HL-60 (cell line): Measurements from ENCODE around the gene ZDHHC16.

Experiments used
- DNase-seq, 2 experiments: peaks; one replicate each; pipeline ENCODE4 v3.0.0-alpha.2; 2010 to 2020; ENCODE audit warnings: low read depth in 1 of 2, low spot score in 1 of 2
- H3K27ac ChIP-seq: fragments of 250-450 bp; sonication (Bioruptor Pico); replicated peaks from 2 replicates; pipeline ENCODE4 v1.5.1; 2020; ENCODE audit warnings: mild to moderate bottlenecking, moderate library complexity
- H3K27me3 ChIP-seq: fragments of 250-450 bp; sonication (Bioruptor Pico); 2 replicates; pipeline ENCODE4 v1.5.1; 2021; ENCODE audit warnings: mild to moderate bottlenecking, moderate library complexity; ENCODE audit not compliant: insufficient read depth, poor library complexity, severe bottlenecking
- H3K4me3 ChIP-seq: replicated peaks from 2 replicates; pipeline ENCODE4 v1.5.1; 2011; ENCODE audit warnings: mild to moderate bottlenecking, control low read depth, low read length; ENCODE audit not compliant: insufficient read depth
- GABPA ChIP-seq: IDR thresholded peaks from 2 replicates; pipeline ENCODE4 v1.6.1; 2012; ENCODE audit warnings: low read depth
- POLR2AphosphoS5 ChIP-seq: IDR thresholded peaks from 2 replicates; pipeline ENCODE4 v1.6.1; 2012; ENCODE audit warnings: low read depth
- SPI1 ChIP-seq: IDR thresholded peaks from 2 replicates; pipeline ENCODE4 v1.6.1; 2012; ENCODE audit warnings: low read depth, mild to moderate bottlenecking, borderline replicate concordance
- TF ChIP-seq, protein P1 (sequence below): IDR thresholded peaks from 2 replicates; pipeline ENCODE4 v1.6.1; 2012; ENCODE audit warnings: low read depth; ENCODE audit not compliant: insufficient replicate concordance
- TF ChIP-seq, protein P2 (sequence below): IDR thresholded peaks from one replicate; pipeline ENCODE4 v1.5.1; 2011; ENCODE audit warnings: low read length, control low read depth, inconsistent platforms; ENCODE audit not compliant: insufficient read depth

ZDHHC16 gene

DNA sequence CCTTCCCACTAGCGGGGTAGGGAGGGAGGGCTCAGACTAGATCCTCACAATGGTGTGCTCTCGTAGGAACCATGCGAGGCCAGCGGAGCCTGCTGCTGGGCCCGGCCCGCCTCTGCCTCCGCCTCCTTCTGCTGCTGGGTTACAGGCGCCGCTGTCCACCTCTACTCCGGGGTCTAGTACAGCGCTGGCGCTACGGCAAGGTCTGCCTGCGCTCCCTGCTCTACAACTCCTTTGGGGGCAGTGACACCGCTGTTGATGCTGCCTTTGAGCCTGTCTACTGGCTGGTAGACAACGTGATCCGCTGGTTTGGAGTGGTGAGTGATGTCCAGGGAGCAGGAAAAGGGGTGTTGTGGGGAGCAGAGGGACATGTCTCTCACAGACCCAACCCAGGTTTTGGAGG lies 5.6 kb downstream of the ZDHHC16 start:
- Histone ChIP-seq H3K27me3 (no peaks in the 10 kb centered on the region), H3K27ac (no peak overlapping the region), H3K4me3 (no peak overlapping the region)
- DNase-seq = no peak
- TF ChIP-seq GABPA (no peak), SPI1 (no peak), POLR2AphosphoS5 (no peak)
- TF ChIP-seq, protein P1, sequence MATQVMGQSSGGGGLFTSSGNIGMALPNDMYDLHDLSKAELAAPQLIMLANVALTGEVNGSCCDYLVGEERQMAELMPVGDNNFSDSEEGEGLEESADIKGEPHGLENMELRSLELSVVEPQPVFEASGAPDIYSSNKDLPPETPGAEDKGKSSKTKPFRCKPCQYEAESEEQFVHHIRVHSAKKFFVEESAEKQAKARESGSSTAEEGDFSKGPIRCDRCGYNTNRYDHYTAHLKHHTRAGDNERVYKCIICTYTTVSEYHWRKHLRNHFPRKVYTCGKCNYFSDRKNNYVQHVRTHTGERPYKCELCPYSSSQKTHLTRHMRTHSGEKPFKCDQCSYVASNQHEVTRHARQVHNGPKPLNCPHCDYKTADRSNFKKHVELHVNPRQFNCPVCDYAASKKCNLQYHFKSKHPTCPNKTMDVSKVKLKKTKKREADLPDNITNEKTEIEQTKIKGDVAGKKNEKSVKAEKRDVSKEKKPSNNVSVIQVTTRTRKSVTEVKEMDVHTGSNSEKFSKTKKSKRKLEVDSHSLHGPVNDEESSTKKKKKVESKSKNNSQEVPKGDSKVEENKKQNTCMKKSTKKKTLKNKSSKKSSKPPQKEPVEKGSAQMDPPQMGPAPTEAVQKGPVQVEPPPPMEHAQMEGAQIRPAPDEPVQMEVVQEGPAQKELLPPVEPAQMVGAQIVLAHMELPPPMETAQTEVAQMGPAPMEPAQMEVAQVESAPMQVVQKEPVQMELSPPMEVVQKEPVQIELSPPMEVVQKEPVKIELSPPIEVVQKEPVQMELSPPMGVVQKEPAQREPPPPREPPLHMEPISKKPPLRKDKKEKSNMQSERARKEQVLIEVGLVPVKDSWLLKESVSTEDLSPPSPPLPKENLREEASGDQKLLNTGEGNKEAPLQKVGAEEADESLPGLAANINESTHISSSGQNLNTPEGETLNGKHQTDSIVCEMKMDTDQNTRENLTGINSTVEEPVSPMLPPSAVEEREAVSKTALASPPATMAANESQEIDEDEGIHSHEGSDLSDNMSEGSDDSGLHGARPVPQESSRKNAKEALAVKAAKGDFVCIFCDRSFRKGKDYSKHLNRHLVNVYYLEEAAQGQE = no peak
- TF ChIP-seq, protein P2, sequence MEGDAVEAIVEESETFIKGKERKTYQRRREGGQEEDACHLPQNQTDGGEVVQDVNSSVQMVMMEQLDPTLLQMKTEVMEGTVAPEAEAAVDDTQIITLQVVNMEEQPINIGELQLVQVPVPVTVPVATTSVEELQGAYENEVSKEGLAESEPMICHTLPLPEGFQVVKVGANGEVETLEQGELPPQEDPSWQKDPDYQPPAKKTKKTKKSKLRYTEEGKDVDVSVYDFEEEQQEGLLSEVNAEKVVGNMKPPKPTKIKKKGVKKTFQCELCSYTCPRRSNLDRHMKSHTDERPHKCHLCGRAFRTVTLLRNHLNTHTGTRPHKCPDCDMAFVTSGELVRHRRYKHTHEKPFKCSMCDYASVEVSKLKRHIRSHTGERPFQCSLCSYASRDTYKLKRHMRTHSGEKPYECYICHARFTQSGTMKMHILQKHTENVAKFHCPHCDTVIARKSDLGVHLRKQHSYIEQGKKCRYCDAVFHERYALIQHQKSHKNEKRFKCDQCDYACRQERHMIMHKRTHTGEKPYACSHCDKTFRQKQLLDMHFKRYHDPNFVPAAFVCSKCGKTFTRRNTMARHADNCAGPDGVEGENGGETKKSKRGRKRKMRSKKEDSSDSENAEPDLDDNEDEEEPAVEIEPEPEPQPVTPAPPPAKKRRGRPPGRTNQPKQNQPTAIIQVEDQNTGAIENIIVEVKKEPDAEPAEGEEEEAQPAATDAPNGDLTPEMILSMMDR = no peak

DNA sequence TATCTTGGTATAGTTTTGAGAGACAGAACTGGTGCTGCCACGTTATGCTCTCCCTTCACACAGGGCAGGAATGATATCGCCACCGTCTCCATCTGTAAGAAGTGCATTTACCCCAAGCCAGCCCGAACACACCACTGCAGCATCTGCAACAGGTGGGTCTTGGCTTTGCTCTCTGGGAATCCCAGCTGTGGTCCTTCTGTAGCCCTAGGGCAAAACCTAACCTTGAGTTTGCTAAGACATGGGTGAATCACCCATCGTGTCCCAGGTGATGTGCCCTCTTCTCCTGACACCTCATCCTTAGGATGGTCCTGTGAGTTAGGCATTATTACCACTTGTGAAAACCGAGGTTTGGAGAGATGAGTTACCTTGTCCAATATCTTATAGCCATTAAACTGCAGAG lies 6.4 kb downstream of the ZDHHC16 start:
- TF ChIP-seq GABPA (no peak), SPI1 (no peak), POLR2AphosphoS5 (no peak)
- TF ChIP-seq, protein P2 = no peak
- TF ChIP-seq, protein P1 = no peak
- Histone ChIP-seq H3K27me3 (no peaks in the 10 kb centered on the region), H3K4me3 (no peak overlapping the region), H3K27ac (no peak overlapping the region)
- DNase-seq = no peak

DNA sequence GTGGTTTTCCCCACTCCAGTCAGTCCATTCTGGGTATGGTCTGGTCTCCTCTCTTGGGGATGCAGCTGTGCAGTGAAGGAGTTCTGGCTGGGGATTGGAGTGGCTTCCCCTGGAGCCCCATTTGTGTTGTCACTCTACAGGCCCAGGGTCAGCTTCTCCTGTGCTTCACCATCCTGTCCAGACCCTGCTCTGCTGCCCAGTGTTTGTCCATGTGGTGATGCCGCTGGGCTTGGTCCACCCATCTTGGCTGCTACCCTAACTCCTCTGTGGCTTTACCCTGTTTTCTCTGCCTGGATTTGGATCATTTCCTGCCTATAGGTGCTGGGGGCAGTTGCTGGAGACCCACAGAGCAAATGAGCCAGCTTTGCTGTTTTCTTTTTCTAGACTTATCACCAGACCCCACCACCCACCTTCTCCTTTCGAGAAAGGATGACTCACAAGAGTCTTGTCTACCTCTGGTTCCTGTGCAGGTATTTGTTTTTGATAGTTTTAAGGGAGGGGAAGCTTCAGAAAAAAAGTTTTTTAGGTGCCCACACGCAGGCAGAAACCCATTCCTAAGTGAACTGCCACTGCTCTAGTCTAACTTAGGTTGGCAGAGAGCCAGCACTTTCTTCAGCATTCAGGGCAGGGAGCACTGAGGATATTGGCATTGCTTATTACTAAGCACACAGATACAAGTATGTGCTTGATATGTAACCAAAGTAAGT lies 8.5 kb downstream of the ZDHHC16 start:
- H3K4me3 ChIP-seq = no peak overlapping the region
- H3K27me3 ChIP-seq = no peaks in the 10 kb centered on the region
- DNase-seq = no peak
- TF ChIP-seq POLR2AphosphoS5 = no peak
- TF ChIP-seq, protein P1 = no peak
- TF ChIP-seq, protein P2 = no peak
- no peak for TF ChIP-seq SPI1
- no peak for TF ChIP-seq GABPA
- no peak overlapping the region for H3K27ac ChIP-seq
